K562 (cell line): Measurements from ENCODE around the gene FAM83G. TPM values are rescaled to one million over a fixed set of nuclear protein-coding genes. Genes with fewer than 3 reads are reported as not detected.

Source experiments
- ATAC-seq: fragments of 200-7000 bp; cut with Tn5 transposase; 3 replicates; pipeline ENCODE4 v1.9.1; 2020; ENCODE audit warnings: moderate library complexity
- BruUV-seq: library from RNA; stranded (reverse); fragments of 400-500 nt; replicated peaks from 2 replicates; lab custom pipeline; 2021; lab: Mats Ljungman, UMichigan
- CTCF ChIA-PET: fragments of 300-600 bp; formaldehyde crosslinking; extraction: SDS; loops from one replicate; lab custom pipeline; 2021; ENCODE audit warnings: low intra/inter-chr PET ratio; lab: Yijun Ruan, JAX
- POLR2A ChIA-PET: fragments of 300-600, 350-650 bp; sonication (Branson Sonifier 250); formaldehyde crosslinking; extraction: SDS; loops from one replicate; lab custom pipeline; 2021; ENCODE audit warnings: antibody characterized with exemption, inconsistent platforms; lab: Yijun Ruan, JAX
- DNase-seq, 4 experiments: peaks; one replicate each; pipeline versions ENCODE4 v3.0.0 to v3.0.0-alpha.2; 2011 to 2018; ENCODE audit warnings: low spot score in 3 of 4, mixed read lengths in 3 of 4; ENCODE audit errors: extremely low read depth in 1 of 4
- FAIRE-seq: peaks from 2 replicates; lab custom pipeline; 2011; peaks lifted over from hg19 to GRCh38; lab: Jason Lieb, UNC
- H2AFZ ChIP-seq: 2 replicates; pipeline ENCODE4 v1.6.0; 2011; ENCODE audit warnings: low read depth, low read length, control low read depth, inconsistent platforms
- H3K27ac ChIP-seq: fragments of 200-600 bp; 3 replicates; pipeline ENCODE4 v1.8.0; 2011; ENCODE audit warnings: low read depth, mild to moderate bottlenecking, control low read depth, inconsistent platforms, low read length, moderate library complexity, mixed read lengths; ENCODE audit errors: extremely low read depth
- H3K27me3 ChIP-seq, 2 experiments: fragments of 300-600 bp in 1 of 2; 2 replicates in 1 of 2; 3 replicates in 1 of 2; pipeline versions ENCODE4 v1.6.0 to v1.8.0; 2011; ENCODE audit warnings: inconsistent platforms in 2 of 2, low read length in 2 of 2, mild to moderate bottlenecking in 1 of 2, mixed read lengths in 1 of 2, moderate library complexity in 1 of 2; ENCODE audit not compliant: control insufficient read depth in 2 of 2, insufficient read depth in 2 of 2
- H3K36me3 ChIP-seq: fragments of 300-600 bp; 3 replicates; pipeline ENCODE4 v1.8.0; 2011; ENCODE audit warnings: mild to moderate bottlenecking, low read length, inconsistent platforms; ENCODE audit not compliant: control insufficient read depth, insufficient read depth
- H3K4me1 ChIP-seq, 2 experiments: fragments of 200-600 bp in 1 of 2; replicated peaks in 1 of 2; 2 replicates in 1 of 2; 3 replicates in 1 of 2; pipeline versions ENCODE4 v1.5.1 to v1.8.0; 2011; ENCODE audit warnings: inconsistent platforms in 2 of 2, low read length in 2 of 2, mild to moderate bottlenecking in 1 of 2, mixed read lengths in 1 of 2, moderate library complexity in 1 of 2; ENCODE audit not compliant: control insufficient read depth in 2 of 2, insufficient read depth in 2 of 2
- H3K4me2 ChIP-seq: 2 replicates; pipeline ENCODE4 v1.6.1; 2011; ENCODE audit warnings: low read length, control low read depth, inconsistent platforms, mixed read lengths; ENCODE audit not compliant: insufficient read depth
- H3K4me3 ChIP-seq: fragments of 200-600 bp; sonication (generic), shearing (Covaris generic); 2 replicates; pipeline ENCODE4 v1.5.1; 2016; ENCODE audit warnings: control low read depth, inconsistent platforms
- H3K79me2 ChIP-seq: fragments of 200-600 bp; 3 replicates; pipeline ENCODE4 v1.8.0; 2011; ENCODE audit warnings: low read length, inconsistent platforms; ENCODE audit not compliant: control insufficient read depth, insufficient read depth
- H3K9ac ChIP-seq, 2 experiments: 2 replicates each; pipeline versions ENCODE4 v1.6.0 to v1.6.1; 2011; ENCODE audit warnings: low read depth in 2 of 2, low read length in 2 of 2, control low read depth in 1 of 2, inconsistent platforms in 1 of 2, mild to moderate bottlenecking in 1 of 2, mixed read lengths in 1 of 2; ENCODE audit not compliant: insufficient read depth in 1 of 2
- H3K9me1 ChIP-seq: one replicate; pipeline ENCODE4 v1.6.0; 2011; ENCODE audit warnings: inconsistent platforms, mild to moderate bottlenecking, low read length, moderate library complexity; ENCODE audit not compliant: control insufficient read depth, insufficient read depth
- H3K9me3 ChIP-seq: replicated peaks from 2 replicates; pipeline ENCODE4 v1.5.1; 2011; ENCODE audit warnings: low read depth, low read length, inconsistent platforms; ENCODE audit not compliant: control insufficient read depth, insufficient read depth
- H4K20me1 ChIP-seq: replicated peaks from 2 replicates; pipeline ENCODE4 v1.6.1; 2011; ENCODE audit warnings: low read length, inconsistent platforms, mixed read lengths; ENCODE audit not compliant: control insufficient read depth, insufficient read depth
- BCL6 ChIP-seq: fragments of 250-450 bp; sonication (Bioruptor Pico); IDR thresholded peaks from 2 replicates; pipeline ENCODE4 v1.4.0; 2020
- CREM ChIP-seq: IDR thresholded peaks from 2 replicates; pipeline ENCODE4 v1.6.1; 2014; ENCODE audit warnings: antibody characterized with exemption, low read depth
- HDAC1 ChIP-seq, 2 experiments: fragments of 450-650 bp; IDR thresholded peaks; 2 replicates each; pipeline ENCODE4 v1.6.1; 2016 to 2017; ENCODE audit warnings: inconsistent platforms in 1 of 2, mild to moderate bottlenecking in 1 of 2, moderate library complexity in 1 of 2
- HSF4 ChIP-seq: fragments of 250-450 bp; sonication (Bioruptor Pico); IDR thresholded peaks from 2 replicates; pipeline ENCODE4 v2.1.2; 2022; ENCODE audit warnings: mild to moderate bottlenecking, moderate library complexity, borderline replicate concordance
- JUNB ChIP-seq: fragments of 450-650 bp; formaldehyde crosslinking; conservative IDR thresholded peaks from 2 replicates; pipeline ENCODE4 v1.4.0; 2020; ENCODE audit warnings: mild to moderate bottlenecking
- MEIS2 ChIP-seq: fragments of 450-650 bp; IDR thresholded peaks from 2 replicates; pipeline ENCODE4 v1.6.1; 2014; ENCODE audit warnings: mild to moderate bottlenecking; ENCODE audit not compliant: partially characterized antibody
- NKRF ChIP-seq: fragments of 450-650 bp; IDR thresholded peaks from 2 replicates; pipeline ENCODE4 v1.6.1; 2016; ENCODE audit warnings: borderline replicate concordance
- POLR2AphosphoS2 ChIP-seq: IDR thresholded peaks from 2 replicates; pipeline ENCODE4 v1.6.1; 2012; ENCODE audit warnings: low read length, improper control_type of control experiment
- POLR3G ChIP-seq: IDR thresholded peaks from 2 replicates; pipeline ENCODE4 v1.6.1; 2011; ENCODE audit not compliant: insufficient read length, insufficient replicate concordance; ENCODE audit errors: extremely low read depth
- SMAD3 ChIP-seq: fragments of 450-650 bp; formaldehyde crosslinking; conservative IDR thresholded peaks from 2 replicates; pipeline ENCODE4 v1.4.0; 2020; ENCODE audit warnings: mild to moderate bottlenecking
- SPI1 ChIP-seq: IDR thresholded peaks from 2 replicates; pipeline ENCODE4 v1.6.1; 2011; ENCODE audit warnings: low read depth, low read length, control low read depth, borderline replicate concordance
- TCF7 ChIP-seq: sonication (generic); IDR thresholded peaks from 2 replicates; pipeline ENCODE4 v1.6.1; 2016; ENCODE audit warnings: antibody characterized with exemption, borderline replicate concordance
- ZKSCAN3 ChIP-seq: fragments of 250-450 bp; sonication (Bioruptor Pico); IDR thresholded peaks from 2 replicates; pipeline ENCODE4 v1.4.0; 2020
- ZNF324 ChIP-seq: fragments of 250-450 bp; sonication (Bioruptor Pico); IDR thresholded peaks from 2 replicates; pipeline ENCODE4 v1.4.0; 2020; ENCODE audit warnings: mild to moderate bottlenecking
- ZNF408 ChIP-seq: fragments of 250-450 bp; sonication (Bioruptor Pico); IDR thresholded peaks from 2 replicates; pipeline ENCODE4 v1.4.0; 2020; ENCODE audit warnings: low read depth, mild to moderate bottlenecking, moderate library complexity
- ZNF589 ChIP-seq: fragments of 200-800 bp; sonication (Bioruptor generic); IDR thresholded peaks from 2 replicates; pipeline ENCODE4 v1.6.1; 2016; ENCODE audit warnings: low read depth, missing genetic modification characterization, missing compliant biosample characterization
- ZNF655 ChIP-seq: fragments of 250-450 bp; sonication (Bioruptor Pico); IDR thresholded peaks from 2 replicates; pipeline ENCODE4 v1.5.0; 2021
- WGBS: fragments of 100-300 bp; shearing (Covaris generic); methylation state at CpG from one replicate; pipeline ENCODE4 v1.1.6; 2016; ENCODE audit warnings: low coverage, mixed read lengths; ENCODE audit not compliant: insufficient coverage; ENCODE audit errors: missing lambda C conversion rate; 5-methylcytosine and 5-hydroxymethylcytosine counted together
- in situ Hi-C: fragments of 300-500 bp; cut with MboI; formaldehyde crosslinking; loops from 4 replicates; pipeline ENCODE4 v1.15.0; 2018; ENCODE audit warnings: inconsistent platforms, mixed read lengths
- intact Hi-C: fragments of 100-400 bp; cut with micrococcal nuclease; formaldehyde crosslinking; loops from 2 replicates; pipeline ENCODE4 v1.14.2; 2022
- polyA plus RNA-seq, 8 experiments: library from polyadenylated mRNA; depleted of rRNA in 4 of 8; stranded (reverse) in 5 of 8; unstranded in 3 of 8; fragments of >200 nt; fragmentation: Nextera tagmentation in 2 of 8; fragmentation: Illumina TruSeq in 1 of 8; extraction: Ambion mirVana in 2 of 8; extraction: Trizol in 1 of 8; gene quantifications; 2 replicates each; pipeline versions ENCODE4 v1.2.1 to v1.2.3, GENCODE V29; 2011 to 2014; ENCODE audit warnings: inconsistent platforms in 1 of 8, missing spikeins in 1 of 8
- total RNA-seq, 7 experiments: library from RNA; depleted of rRNA in 6 of 7; stranded (reverse); fragments of >200 nt in 6 of 7; fragmentation: Illumina TruSeq in 2 of 7; extraction: Trizol in 2 of 7; gene quantifications; 2 replicates each; pipeline versions ENCODE4 v1.2.1 to v1.2.3, GENCODE V29; 2011 to 2021; ENCODE audit warnings: low replicate concordance in 1 of 7
- TF ChIP-seq, protein P1 (sequence below): sonication (generic); formaldehyde crosslinking; IDR thresholded peaks from 2 replicates; pipeline ENCODE4 v1.8.1; 2023; ENCODE audit warnings: mild to moderate bottlenecking, missing genetic modification reagents, moderate library complexity
- TF ChIP-seq, protein P2 (sequence below): sonication (generic); formaldehyde crosslinking; IDR thresholded peaks from 2 replicates; pipeline ENCODE4 v1.5.0; 2020; ENCODE audit warnings: missing genetic modification reagents

The FAM83G gene
- total and polyA plus RNA-seq, 9 of the 15 experiments (the other 6 are each of a cell fraction or from before 2014, with no cell fraction given): 0.04 to 10.3 (median 4.5) TPM; not detected in 1

DNA sequence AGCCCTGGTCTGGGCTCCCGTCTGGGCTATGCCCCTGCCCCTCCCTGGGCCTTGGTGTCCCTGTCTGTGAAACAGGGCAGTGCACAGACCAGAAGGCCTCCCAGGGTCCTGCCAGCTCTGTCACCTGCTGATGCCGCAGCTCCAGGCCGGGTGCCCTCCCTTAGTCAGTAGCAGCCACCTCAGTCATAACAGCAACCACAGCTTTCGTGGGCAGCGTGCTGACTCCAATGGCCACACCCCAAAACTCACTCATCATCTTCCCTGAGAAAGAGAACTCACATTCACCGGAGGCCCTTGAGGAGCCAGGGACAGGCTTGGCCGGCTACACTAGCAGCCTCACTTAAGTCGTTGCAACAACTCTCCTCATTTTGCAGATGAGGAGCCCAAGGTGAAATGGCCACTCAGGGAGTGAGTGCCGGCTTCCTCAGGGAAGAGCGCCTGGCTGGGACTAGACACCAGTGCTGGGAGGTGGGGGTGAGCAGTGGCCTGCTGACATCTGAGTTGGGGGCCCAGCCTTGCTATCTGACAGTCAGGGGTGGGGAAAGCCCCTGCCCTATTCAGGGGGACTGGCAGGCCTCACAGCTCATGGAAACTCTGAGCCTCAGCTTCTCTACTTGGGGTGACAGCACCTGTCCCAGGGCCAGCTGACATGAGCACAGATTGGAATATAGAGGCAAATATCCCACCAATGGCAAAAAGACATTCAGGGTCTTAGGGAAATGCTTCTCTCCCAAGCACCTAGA, 30.0 kb downstream of the FAM83G start:
- intact Hi-C loops (no loop called here), in situ Hi-C loops (loop anchor here (5.0 kb wide), 1 partner anchor 43 kb away; no protein-coding TSS in a partner anchor)
- H2AFZ ChIP-seq: no peak overlapping the region
- no peak for FAIRE-seq
- H3K4me3 ChIP-seq: no peak overlapping the region
- no peaks in the 10 kb centered on the region for H3K79me2 ChIP-seq
- no TSS peak for BruUV-seq
- no peaks in the 10 kb centered on the region for H3K9me1 ChIP-seq
- no peaks in the 10 kb centered on the region for H3K27me3 ChIP-seq
- H3K9ac ChIP-seq: peak overlapping the region in 1 of 2 experiments; percentile 17; a peak in 2 of 4 replicates
- H3K9me3 ChIP-seq: no peaks in the 10 kb centered on the region
- DNase-seq: no peak
- TF ChIP-seq CREM (no peak), SMAD3 (CRISPR knock-in tag) (no peak), BCL6 (CRISPR knock-in tag) (no peak), HDAC1 (IDR thresholded peaks at IDR 0.05) (no peak), POLR2AphosphoS2 (no peak), TCF7 (no peak), ZNF408 (no peak), NKRF (no peak), ZNF655 (no peak), ZNF324 (CRISPR knock-in tag) (no peak), POLR3G (no peak), ZKSCAN3 (CRISPR knock-in tag) (no peak), MEIS2 (no peak), ZNF589 (CRISPR knock-in tag) (no peak), JUNB (CRISPR knock-in tag) (no peak), HSF4 (no peak), SPI1 (no peak)
- TF ChIP-seq, protein P1, sequence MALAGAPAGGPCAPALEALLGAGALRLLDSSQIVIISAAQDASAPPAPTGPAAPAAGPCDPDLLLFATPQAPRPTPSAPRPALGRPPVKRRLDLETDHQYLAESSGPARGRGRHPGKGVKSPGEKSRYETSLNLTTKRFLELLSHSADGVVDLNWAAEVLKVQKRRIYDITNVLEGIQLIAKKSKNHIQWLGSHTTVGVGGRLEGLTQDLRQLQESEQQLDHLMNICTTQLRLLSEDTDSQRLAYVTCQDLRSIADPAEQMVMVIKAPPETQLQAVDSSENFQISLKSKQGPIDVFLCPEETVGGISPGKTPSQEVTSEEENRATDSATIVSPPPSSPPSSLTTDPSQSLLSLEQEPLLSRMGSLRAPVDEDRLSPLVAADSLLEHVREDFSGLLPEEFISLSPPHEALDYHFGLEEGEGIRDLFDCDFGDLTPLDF (CRISPR knock-in tag): no peak
- TF ChIP-seq, protein P2, sequence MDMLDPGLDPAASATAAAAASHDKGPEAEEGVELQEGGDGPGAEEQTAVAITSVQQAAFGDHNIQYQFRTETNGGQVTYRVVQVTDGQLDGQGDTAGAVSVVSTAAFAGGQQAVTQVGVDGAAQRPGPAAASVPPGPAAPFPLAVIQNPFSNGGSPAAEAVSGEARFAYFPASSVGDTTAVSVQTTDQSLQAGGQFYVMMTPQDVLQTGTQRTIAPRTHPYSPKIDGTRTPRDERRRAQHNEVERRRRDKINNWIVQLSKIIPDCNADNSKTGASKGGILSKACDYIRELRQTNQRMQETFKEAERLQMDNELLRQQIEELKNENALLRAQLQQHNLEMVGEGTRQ: no peak
- ChIA-PET CTCF (no interaction called here), POLR2A (no interaction called here)
- no peak overlapping the region for H3K4me2 ChIP-seq
- 100% methylated on average over 1 of the region's 10 CpGs for WGBS
- H3K36me3 ChIP-seq: peaks cover 46% of the 10 kb centered on the region; the same call in 1 of the 3 replicates
- no peak overlapping the region for H3K27ac ChIP-seq
- H3K4me1 ChIP-seq: peaks cover 0 to 29% of the 10 kb centered on the region in 2 experiments; a peak in 3 of 5 replicates
- H4K20me1 ChIP-seq: no peaks in the 10 kb centered on the region
- ATAC-seq: no peak
